ENCODE results near the gene NUP210.
A peak's percentile ranks its signal among the peaks of the same experiment; 100 is the strongest.
"Not testable (repeated sequence)": the region's sequence is repeated elsewhere in the genome, so short reads cannot be mapped to it uniquely, and the experiment has no call there.

The NUP210 gene

GRCh38 chr3:13405614-13406013 lies 14.5 kb downstream of the NUP210 start:
- no peak for DNase-seq

- no peak for DNase-seq
These were observed 15.3 kb downstream of the NUP210 start for GRCh38 chr3:13404626-13405452.

- DNase-seq: no peak
These were observed 16.3 kb downstream of the NUP210 start for GRCh38 chr3:13403847-13404246.

- no peak for DNase-seq
These were observed 16.8 kb downstream of the NUP210 start for GRCh38 chr3:13403213-13403819.

GRCh38 chr3:13401149-13401548 lies 19.0 kb downstream of the NUP210 start:
- DNase-seq: peak; percentile 85

- DNase-seq: no peak
These were observed 19.9 kb downstream of the NUP210 start for GRCh38 chr3:13400114-13400673.

- DNase-seq: no peak
These were observed 20.5 kb downstream of the NUP210 start for GRCh38 chr3:13399603-13400002.

- DNase-seq: no peak
These were observed 22.8 kb downstream of the NUP210 start for GRCh38 chr3:13397316-13397715.

GRCh38 chr3:13394363-13394762 lies 25.8 kb downstream of the NUP210 start:
- no peak for DNase-seq

- DNase-seq: no peak
These were observed 26.4 kb downstream of the NUP210 start for GRCh38 chr3:13393427-13394360.

- no peak for DNase-seq
These were observed 28.8 kb downstream of the NUP210 start for GRCh38 chr3:13391308-13391707.

GRCh38 chr3:13389378-13389777 lies 30.7 kb downstream of the NUP210 start:
- no peak for DNase-seq

GRCh38 chr3:13388816-13389215 lies 31.3 kb downstream of the NUP210 start:
- DNase-seq: no peak

GRCh38 chr3:13385373-13385965 lies 34.7 kb downstream of the NUP210 start:
- no peak for DNase-seq

GRCh38 chr3:13380971-13381370 lies 39.2 kb downstream of the NUP210 start:
- no peak for DNase-seq

- no peak for DNase-seq
These were observed 40.8 kb downstream of the NUP210 start for GRCh38 chr3:13379201-13379830.

- DNase-seq: no peak
These were observed 42.0 kb downstream of the NUP210 start for GRCh38 chr3:13378155-13378554.

- DNase-seq: not testable (repeated sequence)
These were observed 42.4 kb downstream of the NUP210 start for GRCh38 chr3:13377741-13378140.

GRCh38 chr3:13377021-13377420 lies 43.1 kb downstream of the NUP210 start:
- DNase-seq: no peak

- no peak for DNase-seq
These were observed 44.0 kb downstream of the NUP210 start for GRCh38 chr3:13376091-13376490.

GRCh38 chr3:13375464-13375863 lies 44.7 kb downstream of the NUP210 start:
- DNase-seq: no peak

- DNase-seq: no peak
These were observed 46.0 kb downstream of the NUP210 start for GRCh38 chr3:13373975-13374586.

Data from NCI-H146 (cell line).